ENCODE measurements around the gene EML4. TPM values are rescaled to one million over a fixed set of nuclear protein-coding genes. Genes with fewer than 3 reads are reported as not detected.

Gene EML4
- total RNA-seq, 1 experiment from 2014 or later: 107 TPM

GRCh38 chr2:42361728-42362283 is 192.7 kb downstream of the EML4 start:
- peak overlapping the region; percentile 82 for H3K27ac ChIP-seq (ENCODE audit: low read length)
- H3K36me3 ChIP-seq (ENCODE audit: control insufficient read depth, insufficient read depth, low read length): peaks cover 6% of the 10 kb centered on the region; the same call in 1 of the 2 replicates
- ATAC-seq (no peak; the same call in 1 of the 2 replicates), DNase-seq (ENCODE audit: low read depth, low spot score) (no peak)
- H3K4me3 ChIP-seq (ENCODE audit: low read depth in 2 of 2, low read length in 2 of 2): peak overlapping the region; percentile 40 to 97
- H3K27me3 ChIP-seq (ENCODE audit: control insufficient read depth, insufficient read depth, low read length): no peaks in the 10 kb centered on the region
- no peaks in the 10 kb centered on the region for H3K9me3 ChIP-seq (ENCODE audit: control insufficient read depth, insufficient read depth, low read depth, low read length)
- no peak for TF ChIP-seq TCF7L2 (IDR thresholded peaks at IDR 0.05; ENCODE audit: low read depth, low read length)
- no peak for TF ChIP-seq REST (IDR thresholded peaks at IDR 0.05; ENCODE audit: insufficient read depth in 1 of 2, low read depth in 2 of 2, low read length in 1 of 2)
- peak; percentile 40 for TF ChIP-seq CTCF (IDR thresholded peaks at IDR 0.05)
- intact Hi-C loops (cut with micrococcal nuclease; ENCODE audit: unreplicated experiment): no loop called here
- in situ Hi-C loops (cut with HindIII; ENCODE audit: low pct_unique_long_range_greater_than_20kb, low sequenced_read_pairs): no loop called here
- BruUV-seq (replicated peaks): no TSS peak
- POLR2A ChIA-PET: interaction anchor here (0.6 kb wide), 1 partner anchor 16 kb away, joined by 3 read pairs; no protein-coding TSS in a partner anchor
- H3K4me1 ChIP-seq (ENCODE audit: control insufficient read depth, insufficient read depth, low read length): peaks cover 7% of the 10 kb centered on the region; the same call in 1 of the 2 replicates
- CTCF ChIA-PET: no interaction called here

- no peaks in the 10 kb centered on the region for H3K9me3 ChIP-seq (ENCODE audit: control insufficient read depth, insufficient read depth, low read depth, low read length)
- in situ Hi-C loops (cut with HindIII; ENCODE audit: low pct_unique_long_range_greater_than_20kb, low sequenced_read_pairs) (no loop called here), intact Hi-C loops (cut with micrococcal nuclease; ENCODE audit: unreplicated experiment) (no loop called here)
- H3K4me1 ChIP-seq (ENCODE audit: control insufficient read depth, insufficient read depth, low read length): peaks cover 7% of the 10 kb centered on the region; the same call in 1 of the 2 replicates
- H3K27ac ChIP-seq (ENCODE audit: low read length): no peak overlapping the region
- DNase-seq (ENCODE audit: low read depth, low spot score) (no peak), ATAC-seq (no peak)
- BruUV-seq (replicated peaks): no TSS peak
- H3K27me3 ChIP-seq (ENCODE audit: control insufficient read depth, insufficient read depth, low read length): no peaks in the 10 kb centered on the region
- no peak for TF ChIP-seq SIN3A (IDR thresholded peaks at IDR 0.05; ENCODE audit: borderline replicate concordance, insufficient read depth, low read depth, low read length)
- no peak for TF ChIP-seq CTCF (IDR thresholded peaks at IDR 0.05)
- no peak for TF ChIP-seq REST (IDR thresholded peaks at IDR 0.05; ENCODE audit: insufficient read depth in 1 of 2, low read depth in 2 of 2, low read length in 1 of 2)
- TF ChIP-seq POLR2AphosphoS5 (IDR thresholded peaks at IDR 0.05; ENCODE audit: low read depth, low read length): no peak
- no peak for TF ChIP-seq TCF7L2 (IDR thresholded peaks at IDR 0.05; ENCODE audit: low read depth, low read length)
- H3K4me3 ChIP-seq (ENCODE audit: low read depth in 2 of 2, low read length in 2 of 2): no peak overlapping the region
- POLR2A ChIA-PET: no interaction called here
- CTCF ChIA-PET: no interaction called here
- peaks cover 6% of the 10 kb centered on the region; the same call in 1 of the 2 replicates for H3K36me3 ChIP-seq (ENCODE audit: control insufficient read depth, insufficient read depth, low read length)
Measured at GRCh38 chr2:42363413-42363812, 194.3 kb downstream of the EML4 start.

All from Panc1 (cell line).